Caco-2 (cell line): ENCODE results near the gene HOXC10. TPM values are rescaled to one million over a fixed set of nuclear protein-coding genes. Genes with fewer than 3 reads are reported as not detected.

Source experiments
- BruUV-seq: library from RNA; stranded (reverse); fragments of 400-500 nt; replicated peaks from 2 replicates; lab custom pipeline; 2021; lab: Mats Ljungman, UMichigan
- CTCF ChIA-PET: fragments of 300-600 bp; sonication (Branson Sonifier 250); formaldehyde crosslinking; loops from one replicate; lab custom pipeline; 2022; ENCODE audit warnings: antibody characterized with exemption; lab: Charles Lee
- POLR2A ChIA-PET: fragments of 300-600 bp; sonication (Branson Sonifier 250); formaldehyde crosslinking; loops from one replicate; lab custom pipeline; 2022; ENCODE audit warnings: antibody characterized with exemption; lab: Charles Lee
- DNase-seq, 2 experiments: peaks; one replicate each; pipeline versions ENCODE4 v3.0.0 to v3.0.0-alpha.2; 2020 to 2022
- H3K27me3 ChIP-seq: replicated peaks from 2 replicates; pipeline ENCODE4 v1.6.0; 2011; ENCODE audit warnings: low read length; ENCODE audit not compliant: control insufficient read depth, insufficient read depth
- H3K36me3 ChIP-seq: 2 replicates; pipeline ENCODE4 v1.5.1; 2011; ENCODE audit warnings: low read length; ENCODE audit not compliant: control insufficient read depth, insufficient read depth
- H3K4me1 ChIP-seq: fragments of 250-450 bp; sonication (Bioruptor Pico); 2 replicates; pipeline ENCODE4 v1.5.1; 2020; ENCODE audit warnings: mild to moderate bottlenecking
- H3K4me3 ChIP-seq: 2 replicates; pipeline ENCODE4 v1.5.1; 2011; ENCODE audit warnings: low read depth, mild to moderate bottlenecking, control low read depth, low read length
- H3K9me3 ChIP-seq: fragments of 250-450 bp; sonication (Bioruptor Pico); 2 replicates; pipeline ENCODE4 v1.5.1; 2020; ENCODE audit warnings: mild to moderate bottlenecking, moderate library complexity
- H3K27ac Mint-ChIP-seq: one replicate; pipeline ENCODE4 v1.8.0; 2022; ENCODE audit warnings: mixed read lengths; ENCODE audit not compliant: unreplicated experiment
- H3K27me3 Mint-ChIP-seq: one replicate; pipeline ENCODE4 v1.8.0; 2022; ENCODE audit warnings: mixed read lengths; ENCODE audit not compliant: insufficient read depth, unreplicated experiment
- H3K36me3 Mint-ChIP-seq: one replicate; pipeline ENCODE4 v1.8.0; 2022; ENCODE audit warnings: mild to moderate bottlenecking, mixed read lengths; ENCODE audit not compliant: insufficient read depth, unreplicated experiment
- H3K4me1 Mint-ChIP-seq: one replicate; pipeline ENCODE4 v1.8.0; 2022; ENCODE audit warnings: low read depth, mixed read lengths; ENCODE audit not compliant: unreplicated experiment
- H3K4me3 Mint-ChIP-seq: one replicate; pipeline ENCODE4 v1.8.0; 2022; ENCODE audit warnings: mild to moderate bottlenecking, moderate library complexity, mixed read lengths; ENCODE audit not compliant: unreplicated experiment
- H3K9me3 Mint-ChIP-seq: one replicate; pipeline ENCODE4 v1.8.0; 2022; ENCODE audit warnings: mixed read lengths; ENCODE audit not compliant: unreplicated experiment
- CTCF ChIP-seq, 2 experiments: fragments of 200-600 bp in 1 of 2; IDR thresholded peaks; 1 replicate in 1 of 2; 2 replicates in 1 of 2; pipeline versions ENCODE4 v1.5.1 to v1.8.0; 2011 to 2022; ENCODE audit warnings: antibody characterized with exemption in 1 of 2, control low read depth in 1 of 2, inconsistent platforms in 1 of 2, low read depth in 1 of 2, low read length in 1 of 2, mild to moderate bottlenecking in 1 of 2, moderate library complexity in 1 of 2; ENCODE audit not compliant: insufficient read depth in 1 of 2, severe bottlenecking in 1 of 2, unreplicated experiment in 1 of 2
- intact Hi-C: fragments of 100-400 bp; cut with micrococcal nuclease; formaldehyde crosslinking; loops from one replicate; pipeline ENCODE4 v1.10.0; 2022; ENCODE audit not compliant: unreplicated experiment
- total RNA-seq: library from RNA; stranded (reverse); gene quantifications from 2 replicates; pipeline ENCODE4 v1.2.3, GENCODE V29; 2022

Gene HOXC10
- total RNA-seq, 1 experiment from 2014 or later = 4.0 TPM

GRCh38 chr12:54036620-54037359 lies 51.8 kb downstream of the HOXC10 start:
- Mint-ChIP-seq H3K27me3 (no peaks in the 10 kb centered on the region), H3K4me3 (no peak overlapping the region), H3K9me3 (no peaks in the 10 kb centered on the region), H3K4me1 (peaks cover 12% of the 10 kb centered on the region), H3K36me3 (peaks cover 6% of the 10 kb centered on the region), H3K27ac (no peak overlapping the region)
- CTCF ChIA-PET = interaction anchor here (2.3 kb wide), 1 partner anchor 99 kb away, joined by 11 read pairs; no protein-coding TSS in a partner anchor
- no peak overlapping the region for H3K4me3 ChIP-seq
- no peaks in the 10 kb centered on the region for H3K27me3 ChIP-seq
- BruUV-seq = no TSS peak
- intact Hi-C loops = no loop called here
- TF ChIP-seq CTCF (IDR thresholded peaks at IDR 0.05; ENCODE audit: insufficient read depth in 1 of 2, low read depth in 1 of 2, low read length in 1 of 2, severe bottlenecking in 1 of 2, unreplicated experiment in 1 of 2) = no peak
- POLR2A ChIA-PET = no interaction called here
- no peak for DNase-seq
- H3K9me3 ChIP-seq = no peaks in the 10 kb centered on the region
- no peaks in the 10 kb centered on the region for H3K36me3 ChIP-seq
- H3K4me1 ChIP-seq = peaks cover 29% of the 10 kb centered on the region

- Mint-ChIP-seq H3K9me3 (no peaks in the 10 kb centered on the region), H3K27ac (no peak overlapping the region), H3K36me3 (peaks cover 6% of the 10 kb centered on the region), H3K4me3 (no peak overlapping the region), H3K27me3 (no peaks in the 10 kb centered on the region), H3K4me1 (peaks cover 12% of the 10 kb centered on the region)
- Histone ChIP-seq H3K9me3 (no peaks in the 10 kb centered on the region), H3K27me3 (no peaks in the 10 kb centered on the region), H3K4me3 (no peak overlapping the region), H3K4me1 (peaks cover 29% of the 10 kb centered on the region), H3K36me3 (no peaks in the 10 kb centered on the region)
- no TSS peak for BruUV-seq
- DNase-seq = no peak
- ChIA-PET POLR2A (no interaction called here), CTCF (interaction anchor here (1.2 kb wide), 1 partner anchor 98 kb away, joined by 3 read pairs; no protein-coding TSS in a partner anchor)
- intact Hi-C loops = no loop called here
- no peak for TF ChIP-seq CTCF (IDR thresholded peaks at IDR 0.05; ENCODE audit: insufficient read depth in 1 of 2, low read depth in 1 of 2, low read length in 1 of 2, severe bottlenecking in 1 of 2, unreplicated experiment in 1 of 2)
Observed at GRCh38 chr12:54037360-54038283, 52.7 kb downstream of the HOXC10 start.

- H3K27me3 ChIP-seq = no peaks in the 10 kb centered on the region
- BruUV-seq = no TSS peak
- H3K27me3 Mint-ChIP-seq = no peaks in the 10 kb centered on the region
- H3K4me3 ChIP-seq = no peak overlapping the region
- H3K4me3 Mint-ChIP-seq = no peak overlapping the region
- no peaks in the 10 kb centered on the region for H3K9me3 ChIP-seq
- no peak overlapping the region for H3K27ac Mint-ChIP-seq
- CTCF ChIA-PET = interaction anchor here (1.2 to 3.3 kb wide), 2 partner anchors 97 kb away, joined by 3 to 13 read pairs; no protein-coding TSS in a partner anchor
- no peak for TF ChIP-seq CTCF (IDR thresholded peaks at IDR 0.05; ENCODE audit: insufficient read depth in 1 of 2, low read depth in 1 of 2, low read length in 1 of 2, severe bottlenecking in 1 of 2, unreplicated experiment in 1 of 2)
- H3K4me1 ChIP-seq = peaks cover 29% of the 10 kb centered on the region
- intact Hi-C loops = no loop called here
- no peak for DNase-seq
- peaks cover 6% of the 10 kb centered on the region for H3K36me3 Mint-ChIP-seq
- H3K36me3 ChIP-seq = no peaks in the 10 kb centered on the region
- H3K9me3 Mint-ChIP-seq = no peaks in the 10 kb centered on the region
- peaks cover 13% of the 10 kb centered on the region for H3K4me1 Mint-ChIP-seq
- POLR2A ChIA-PET = no interaction called here
Observed at GRCh38 chr12:54038284-54038870, 53.4 kb downstream of the HOXC10 start.
